ENCODE measurements around the gene DNAL1. TPM values are rescaled to one million over a fixed set of nuclear protein-coding genes. Genes with fewer than 3 reads are reported as not detected.
A peak's percentile ranks its signal among the peaks of the same experiment; 100 is the strongest.
"Not testable (repeated sequence)": the region's sequence is repeated elsewhere in the genome, so short reads cannot be mapped to it uniquely, and the experiment has no call there.

Gene DNAL1
- total and polyA plus RNA-seq, 4 donors = 5.7 to 17.2 (median 12.4) TPM

DNA sequence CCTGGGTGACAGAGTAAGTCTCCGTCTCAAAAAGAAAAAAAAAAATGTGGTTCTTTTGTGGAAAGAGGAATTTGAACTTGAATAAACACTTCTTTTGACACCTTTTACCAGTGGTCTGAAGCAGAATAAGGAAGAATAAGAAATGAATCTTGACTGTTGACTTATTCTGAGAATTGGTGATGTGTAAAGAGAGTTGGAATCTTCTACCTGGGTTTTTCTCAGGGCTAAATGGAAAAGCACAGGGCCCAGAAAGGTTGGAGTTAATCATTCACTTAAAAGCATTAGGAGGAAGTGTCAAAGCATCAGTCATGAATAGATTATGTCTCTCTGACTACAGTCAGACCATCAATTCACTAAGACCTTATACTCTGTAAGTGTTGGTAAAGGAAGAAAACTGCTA lies 55.5 kb downstream of the DNAL1 start:
- Histone ChIP-seq H3K27ac (ENCODE audit: low read depth in 1 of 2, low read length in 2 of 2) (no peak overlapping the region), H3K4me1 (ENCODE audit: control insufficient read depth in 1 of 2, insufficient read depth in 2 of 2, low read length in 2 of 2) (no peaks in the 10 kb centered on the region), H3K27me3 (ENCODE audit: control insufficient read depth in 1 of 2, insufficient read depth in 2 of 2, low read length in 1 of 2) (no peaks in the 10 kb centered on the region), H3K36me3 (ENCODE audit: control insufficient read depth in 1 of 2, insufficient read depth in 2 of 2, low read length in 1 of 2) (no peaks in the 10 kb centered on the region), H3K9me3 (ENCODE audit: control insufficient read depth, low read length) (no peaks in the 10 kb centered on the region), H3K4me3 (ENCODE audit: low read length in 2 of 2) (no peak overlapping the region)
- DNase-seq (no peak), ATAC-seq (ENCODE audit: low FRiP score) (no peak)
- 32 to 70% methylated on average over 1 of the region's 1 CpG for WGBS, 2 donors
- intact Hi-C loops (cut with DNase I) = no loop called here

DNA sequence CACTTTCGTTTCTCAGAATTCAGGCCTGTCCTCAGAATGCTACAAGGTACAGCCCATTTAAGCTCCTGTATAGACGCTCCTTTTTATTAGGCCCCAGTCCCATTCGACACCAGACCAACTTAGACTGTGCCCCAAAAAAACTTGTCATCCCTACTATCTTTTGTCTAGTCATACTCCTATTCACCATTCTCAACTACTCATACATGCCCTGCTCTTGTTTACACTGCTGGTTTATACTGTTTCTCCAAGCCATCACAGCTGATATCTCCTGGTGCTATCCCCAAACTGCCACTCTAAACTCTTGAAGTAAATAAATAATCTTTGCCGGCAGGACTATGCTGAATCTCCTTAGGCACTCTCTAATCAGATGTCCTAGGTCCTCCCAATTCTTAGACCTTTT lies 63.3 kb downstream of the DNAL1 start:
- H3K27ac ChIP-seq (ENCODE audit: low read depth in 1 of 2, low read length in 2 of 2); DNase-seq; H3K4me1 ChIP-seq (ENCODE audit: control insufficient read depth in 1 of 2, insufficient read depth in 2 of 2, low read length in 2 of 2); H3K4me3 ChIP-seq (ENCODE audit: low read length in 2 of 2); H3K36me3 ChIP-seq (ENCODE audit: control insufficient read depth in 1 of 2, insufficient read depth in 2 of 2, low read length in 1 of 2); H3K9me3 ChIP-seq (ENCODE audit: control insufficient read depth, low read length); intact Hi-C loops (cut with DNase I); H3K27me3 ChIP-seq (ENCODE audit: control insufficient read depth in 1 of 2, insufficient read depth in 2 of 2, low read length in 1 of 2); ATAC-seq (ENCODE audit: low FRiP score): not testable (repeated sequence)
- WGBS, 2 donors = 86 to 89% methylated on average over 4 of the region's 4 CpGs

GRCh38 chr14:73709904-73710469 lies 65.2 kb downstream of the DNAL1 start:
- intact Hi-C loops (cut with DNase I) = loop anchor here (5.0 to 10.0 kb wide), 2 partner anchors 65 to 68 kb away; partner anchors contain the start of gene DNAL1 (in 2 of the 2)
- Histone ChIP-seq H3K27ac (ENCODE audit: low read depth in 1 of 2, low read length in 2 of 2) (no peak overlapping the region), H3K4me1 (ENCODE audit: control insufficient read depth in 1 of 2, insufficient read depth in 2 of 2, low read length in 2 of 2) (no peaks in the 10 kb centered on the region), H3K4me3 (ENCODE audit: low read length in 2 of 2) (no peak overlapping the region), H3K9me3 (ENCODE audit: control insufficient read depth, low read length) (no peaks in the 10 kb centered on the region), H3K36me3 (ENCODE audit: control insufficient read depth in 1 of 2, insufficient read depth in 2 of 2, low read length in 1 of 2) (no peaks in the 10 kb centered on the region), H3K27me3 (ENCODE audit: control insufficient read depth in 1 of 2, insufficient read depth in 2 of 2, low read length in 1 of 2) (no peaks in the 10 kb centered on the region)
- ATAC-seq (ENCODE audit: low FRiP score) = no peak
- 93% methylated on average over 8 of the region's 8 CpGs for WGBS, 2 donors
- DNase-seq = no peak

DNA sequence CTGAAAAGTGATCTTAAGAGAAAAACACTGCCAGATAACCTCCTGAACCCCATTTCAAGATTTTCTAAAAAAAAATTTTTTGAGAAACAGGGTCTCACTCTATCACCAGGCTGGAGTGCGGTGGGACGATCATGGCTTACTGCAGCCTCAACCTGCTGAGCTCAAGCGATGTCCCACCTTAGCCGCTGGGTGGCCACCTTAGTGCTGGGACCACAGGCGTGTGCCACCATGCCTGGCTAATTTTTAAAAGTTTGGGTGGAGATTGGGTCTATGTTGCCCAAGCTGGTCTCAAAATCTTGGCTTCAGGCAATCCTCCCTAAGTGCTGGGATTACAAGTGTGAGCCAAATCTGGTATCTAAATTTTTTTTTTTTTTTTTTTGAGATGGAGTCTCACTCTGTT lies 66.0 kb downstream of the DNAL1 start:
- no peak for ATAC-seq (ENCODE audit: low FRiP score)
- intact Hi-C loops (cut with DNase I) = loop anchor here (5.0 to 10.0 kb wide), 2 partner anchors 66 to 68 kb away; partner anchors contain the start of gene DNAL1 (in 2 of the 2)
- 93 to 95% methylated on average over 5 of the region's 5 CpGs for WGBS, 2 donors

DNA sequence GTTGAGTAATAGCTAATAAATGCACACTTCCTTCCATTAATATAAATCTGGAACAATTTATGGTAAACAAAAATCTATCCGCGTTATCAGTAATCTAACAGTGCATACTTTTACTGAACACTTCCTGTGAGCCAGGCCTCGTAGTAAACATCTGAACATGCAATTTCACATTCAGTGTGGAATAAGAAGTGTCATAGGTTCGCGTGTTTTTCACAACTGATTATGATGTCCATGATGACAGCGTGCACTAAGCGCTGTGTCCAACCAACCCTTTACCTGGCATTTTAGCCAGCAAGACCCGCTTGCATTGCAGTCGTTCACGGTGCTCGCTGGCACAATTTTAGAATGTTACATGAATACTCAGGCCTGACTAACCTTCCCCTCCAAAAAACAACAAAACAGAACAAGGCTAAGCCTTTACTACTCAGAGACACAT lies 67.3 kb downstream of the DNAL1 start:
- Histone ChIP-seq H3K9me3 (ENCODE audit: control insufficient read depth, low read length) (no peaks in the 10 kb centered on the region), H3K4me1 (ENCODE audit: control insufficient read depth in 1 of 2, insufficient read depth in 2 of 2, low read length in 2 of 2) (no peaks in the 10 kb centered on the region), H3K27ac (ENCODE audit: low read depth in 1 of 2, low read length in 2 of 2) (peak overlapping the region in 1 of 2 donors; percentile 6), H3K27me3 (ENCODE audit: control insufficient read depth in 1 of 2, insufficient read depth in 2 of 2, low read length in 1 of 2) (no peaks in the 10 kb centered on the region), H3K36me3 (ENCODE audit: control insufficient read depth in 1 of 2, insufficient read depth in 2 of 2, low read length in 1 of 2) (no peaks in the 10 kb centered on the region), H3K4me3 (ENCODE audit: low read length in 2 of 2) (peak overlapping the region; percentile 59 to 89)
- WGBS, 2 donors = 4 to 5% methylated on average over 11 of the region's 11 CpGs
- intact Hi-C loops (cut with DNase I) = loop anchor here (5.0 to 10.0 kb wide), 2 partner anchors 67 to 70 kb away; partner anchors contain the start of gene DNAL1 (in 2 of the 2)
- ATAC-seq (ENCODE audit: low FRiP score) (no peak), DNase-seq (no peak)

More for the DNA sequence above, 66.0 kb downstream of the DNAL1 start:
- no peak for DNase-seq
- no peaks in the 10 kb centered on the region for H3K9me3 ChIP-seq (ENCODE audit: control insufficient read depth, low read length)
- no peak overlapping the region for H3K27ac ChIP-seq (ENCODE audit: low read depth in 1 of 2, low read length in 2 of 2)
- H3K27me3 ChIP-seq (ENCODE audit: control insufficient read depth in 1 of 2, insufficient read depth in 2 of 2, low read length in 1 of 2) = no peaks in the 10 kb centered on the region
- no peaks in the 10 kb centered on the region for H3K4me1 ChIP-seq (ENCODE audit: control insufficient read depth in 1 of 2, insufficient read depth in 2 of 2, low read length in 2 of 2)
- H3K36me3 ChIP-seq (ENCODE audit: control insufficient read depth in 1 of 2, insufficient read depth in 2 of 2, low read length in 1 of 2) = no peaks in the 10 kb centered on the region
- no peak overlapping the region for H3K4me3 ChIP-seq (ENCODE audit: low read length in 2 of 2)

DNA sequence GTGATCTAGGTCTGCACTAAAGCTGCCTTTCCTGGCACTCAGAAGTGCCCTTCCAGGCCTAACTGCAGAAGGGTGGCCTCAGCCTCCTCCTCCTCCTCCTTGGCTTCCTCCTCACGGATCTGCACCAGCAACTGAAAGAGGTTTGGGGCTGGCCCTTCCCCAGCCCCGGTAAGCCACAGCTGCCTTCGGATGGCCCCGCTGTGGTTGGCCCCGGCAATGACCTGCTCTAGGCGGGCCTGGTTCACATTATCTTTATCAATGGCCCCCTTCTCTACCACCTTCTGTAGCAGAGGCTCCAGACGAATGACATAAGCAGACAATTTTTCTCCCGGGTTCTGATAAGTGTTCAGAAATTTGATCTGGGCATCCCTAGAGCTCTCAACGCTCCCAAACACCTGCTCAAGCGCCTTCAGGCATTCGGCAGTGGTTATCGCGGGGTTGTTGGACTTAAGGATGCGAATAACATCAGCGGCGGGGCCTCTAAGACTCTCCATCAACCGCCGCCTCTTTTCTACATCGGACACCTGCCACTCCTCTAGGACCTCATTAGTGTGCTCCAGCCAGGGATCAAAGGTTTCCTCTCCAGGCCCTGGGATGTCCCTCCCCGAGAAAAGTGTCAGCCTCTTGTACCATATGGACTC lies 67.9 kb downstream of the DNAL1 start:
- H3K4me1 ChIP-seq (ENCODE audit: control insufficient read depth in 1 of 2, insufficient read depth in 2 of 2, low read length in 2 of 2) = no peaks in the 10 kb centered on the region
- no peak for DNase-seq
- ATAC-seq (ENCODE audit: low FRiP score) = peak; percentile 45
- H3K4me3 ChIP-seq (ENCODE audit: low read length in 2 of 2) = peak overlapping the region; percentile 59 to 89
- 1 to 2% methylated on average over 20 of the region's 20 CpGs for WGBS, 2 donors
- H3K36me3 ChIP-seq (ENCODE audit: control insufficient read depth in 1 of 2, insufficient read depth in 2 of 2, low read length in 1 of 2) = no peaks in the 10 kb centered on the region
- no peaks in the 10 kb centered on the region for H3K9me3 ChIP-seq (ENCODE audit: control insufficient read depth, low read length)
- no peaks in the 10 kb centered on the region for H3K27me3 ChIP-seq (ENCODE audit: control insufficient read depth in 1 of 2, insufficient read depth in 2 of 2, low read length in 1 of 2)
- intact Hi-C loops (cut with DNase I) = loop anchor here (5.0 to 10.0 kb wide), 2 partner anchors 68 to 70 kb away; partner anchors contain the start of gene DNAL1 (in 2 of the 2)
- H3K27ac ChIP-seq (ENCODE audit: low read depth in 1 of 2, low read length in 2 of 2) = peak overlapping the region in 1 of 2 donors; percentile 6

DNA sequence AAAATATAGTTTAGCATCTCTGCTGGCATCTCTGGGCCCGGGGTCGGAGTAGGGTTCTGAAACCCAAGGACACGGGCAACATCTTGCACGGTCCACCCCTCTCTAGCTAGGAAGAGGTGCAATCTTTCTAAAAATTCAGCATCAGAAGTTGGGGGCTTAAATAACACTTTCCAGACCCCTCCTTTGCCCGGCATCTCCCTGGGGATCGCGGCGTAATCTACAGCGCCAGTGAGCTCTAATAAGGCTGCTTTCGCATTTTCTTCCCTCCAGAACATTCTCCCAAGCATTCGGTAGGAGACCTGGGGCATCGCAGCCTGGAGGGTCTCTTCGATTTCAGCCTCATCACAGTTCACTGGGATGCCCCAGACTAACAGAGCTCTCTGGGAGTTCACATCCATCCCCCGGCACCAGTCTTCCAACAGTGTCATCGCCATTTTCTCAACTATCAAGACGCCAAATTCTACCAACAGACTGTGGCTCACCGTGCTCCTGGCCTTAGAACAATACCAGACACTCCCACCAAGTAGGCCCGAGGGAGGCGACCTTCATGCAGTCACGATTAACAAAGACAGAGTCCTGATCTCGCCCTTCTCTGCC lies 68.5 kb downstream of the DNAL1 start:
- Histone ChIP-seq H3K27me3 (ENCODE audit: control insufficient read depth in 1 of 2, insufficient read depth in 2 of 2, low read length in 1 of 2) (no peaks in the 10 kb centered on the region), H3K4me3 (ENCODE audit: low read length in 2 of 2) (peak overlapping the region; percentile 59 to 89), H3K9me3 (ENCODE audit: control insufficient read depth, low read length) (no peaks in the 10 kb centered on the region), H3K36me3 (ENCODE audit: control insufficient read depth in 1 of 2, insufficient read depth in 2 of 2, low read length in 1 of 2) (no peaks in the 10 kb centered on the region), H3K4me1 (ENCODE audit: control insufficient read depth in 1 of 2, insufficient read depth in 2 of 2, low read length in 2 of 2) (no peaks in the 10 kb centered on the region), H3K27ac (ENCODE audit: low read depth in 1 of 2, low read length in 2 of 2) (peak overlapping the region in 1 of 2 donors; percentile 87)
- no peak for ATAC-seq (ENCODE audit: low FRiP score)
- WGBS, 2 donors = 1% methylated on average over 21 of the region's 21 CpGs
- DNase-seq = no peak
- intact Hi-C loops (cut with DNase I) = loop anchor here (5.0 to 10.0 kb wide), 2 partner anchors 69 to 71 kb away; partner anchors contain the start of gene DNAL1 (in 2 of the 2)

- peak; percentile 92 for ATAC-seq (ENCODE audit: low FRiP score)
- Histone ChIP-seq H3K4me3 (ENCODE audit: low read length in 2 of 2) (peak within 1 kb of the TSS; percentile 59 to 89), H3K27ac (ENCODE audit: low read depth in 1 of 2, low read length in 2 of 2) (peak within 1 kb of the TSS; percentile 37 to 87), H3K27me3 (ENCODE audit: control insufficient read depth in 1 of 2, insufficient read depth in 2 of 2, low read length in 1 of 2) (no peaks in the 10 kb centered on the region), H3K4me1 (ENCODE audit: control insufficient read depth in 1 of 2, insufficient read depth in 2 of 2, low read length in 2 of 2) (no peaks in the 10 kb centered on the region), H3K36me3 (ENCODE audit: control insufficient read depth in 1 of 2, insufficient read depth in 2 of 2, low read length in 1 of 2) (peaks cover 0 to 5% of the 10 kb centered on the region in 2 donors), H3K9me3 (ENCODE audit: control insufficient read depth, low read length) (no peaks in the 10 kb centered on the region)
- peak; percentile 92 to 95 for DNase-seq
- WGBS, 2 donors = 0 to 1% methylated on average over 77 to 113 of the region's 113 CpGs
- intact Hi-C loops (cut with DNase I) = loop anchor here (5.0 to 10.0 kb wide), 2 partner anchors 69 to 72 kb away; partner anchors contain the start of gene DNAL1 (in 2 of the 2)
Measured at GRCh38 chr14:73713803-73714655, 69.2 kb downstream of the DNAL1 start, which contains the start of gene PNMA1. Gene PNMA1 (minus strand): TSS chr14:73714384. CDS start chr14:73713639, 745 bp downstream.
